K562 (cell line): Measurements from ENCODE around the gene TTC31. TPM values are rescaled to one million over a fixed set of nuclear protein-coding genes. Genes with fewer than 3 reads are reported as not detected.

Source experiments
- BCLAF1 ChIP-seq, 2 experiments: fragments of 450-650 bp in 1 of 2; IDR thresholded peaks; 2 replicates each; pipeline ENCODE4 v1.6.1; 2011 to 2017; ENCODE audit warnings: low read depth in 2 of 2, antibody characterized with exemption in 1 of 2, borderline replicate concordance in 1 of 2, low read length in 1 of 2, mild to moderate bottlenecking in 1 of 2, mixed read lengths in 1 of 2; ENCODE audit not compliant: control insufficient read depth in 1 of 2
- BRF1 ChIP-seq: IDR thresholded peaks from 3 replicates; pipeline ENCODE4 v1.6.1; 2011; ENCODE audit warnings: borderline replicate concordance, mild to moderate bottlenecking; ENCODE audit not compliant: insufficient read length; ENCODE audit errors: extremely low read depth
- HMBOX1 ChIP-seq: sonication (generic); IDR thresholded peaks from 2 replicates; pipeline ENCODE4 v1.6.1; 2016
- JUNB ChIP-seq: fragments of 450-650 bp; formaldehyde crosslinking; conservative IDR thresholded peaks from 2 replicates; pipeline ENCODE4 v1.4.0; 2020; ENCODE audit warnings: mild to moderate bottlenecking
- MBD1 ChIP-seq: fragments of 250-450 bp; sonication (Bioruptor Pico); IDR thresholded peaks from 2 replicates; pipeline ENCODE4 v1.8.0; 2022; ENCODE audit warnings: inconsistent platforms
- MCM3 ChIP-seq: fragments of 450-650 bp; IDR thresholded peaks from 2 replicates; pipeline ENCODE4 v1.6.1; 2016
- MYNN ChIP-seq, 2 experiments: sonication (generic); formaldehyde crosslinking in 1 of 2; IDR thresholded peaks; 2 replicates each; pipeline versions ENCODE4 v1.5.0 to v1.6.1; 2016 to 2020; ENCODE audit warnings: antibody characterized with exemption in 1 of 2, missing genetic modification reagents in 1 of 2
- PHF21A ChIP-seq: fragments of 450-650 bp; IDR thresholded peaks from 2 replicates; pipeline ENCODE4 v1.6.1; 2017; ENCODE audit warnings: low read depth, borderline replicate concordance
- RBFOX2 ChIP-seq: fragments of 200-400 bp; formaldehyde crosslinking; IDR thresholded peaks from 2 replicates; pipeline ENCODE4 v1.6.1; 2017; ENCODE audit warnings: low read depth, mild to moderate bottlenecking, low read length, moderate library complexity
- SAFB ChIP-seq: fragments of 200-400 bp; formaldehyde crosslinking; IDR thresholded peaks from 2 replicates; pipeline ENCODE4 v1.6.1; 2017; ENCODE audit warnings: low read depth, low read length, borderline replicate concordance
- SMAD2 ChIP-seq: fragments of 150-350 bp; IDR thresholded peaks from 2 replicates; pipeline ENCODE4 v1.6.1; 2014; ENCODE audit warnings: low read depth, mild to moderate bottlenecking, low read length
- ZBTB33 ChIP-seq: sonication (generic); formaldehyde crosslinking; IDR thresholded peaks from 2 replicates; pipeline ENCODE4 v1.8.1; 2023; ENCODE audit warnings: mild to moderate bottlenecking, missing genetic modification reagents
- ZFP1 ChIP-seq: fragments of 450-650 bp; formaldehyde crosslinking; IDR thresholded peaks from 2 replicates; pipeline ENCODE4 v1.4.0; 2020; ENCODE audit warnings: mild to moderate bottlenecking, mixed read lengths
- ZNF174 ChIP-seq: fragments of 250-450 bp; sonication (Bioruptor Pico); IDR thresholded peaks from 2 replicates; pipeline ENCODE4 v1.4.0; 2020; ENCODE audit warnings: mild to moderate bottlenecking
- ZNF253 ChIP-seq: fragments of 250-450 bp; sonication (Bioruptor Pico); conservative IDR thresholded peaks from 2 replicates; pipeline ENCODE4 v1.6.1; 2021; ENCODE audit warnings: mild to moderate bottlenecking
- ZNF444 ChIP-seq: fragments of 250-450 bp; sonication (Bioruptor Pico); IDR thresholded peaks from 2 replicates; pipeline ENCODE4 v1.4.0; 2020; ENCODE audit warnings: mild to moderate bottlenecking, moderate library complexity
- ZNF764 ChIP-seq: fragments of 250-450 bp; sonication (Bioruptor Pico); IDR thresholded peaks from 2 replicates; pipeline ENCODE4 v1.4.0; 2020; ENCODE audit warnings: low read depth, mild to moderate bottlenecking, moderate library complexity
- polyA plus RNA-seq, 8 experiments: library from polyadenylated mRNA; depleted of rRNA in 4 of 8; stranded (reverse) in 5 of 8; unstranded in 3 of 8; fragments of >200 nt; fragmentation: Nextera tagmentation in 2 of 8; fragmentation: Illumina TruSeq in 1 of 8; extraction: Ambion mirVana in 2 of 8; extraction: Trizol in 1 of 8; gene quantifications; 2 replicates each; pipeline versions ENCODE4 v1.2.1 to v1.2.3, GENCODE V29; 2011 to 2014; ENCODE audit warnings: inconsistent platforms in 1 of 8, missing spikeins in 1 of 8
- total RNA-seq, 7 experiments: library from RNA; depleted of rRNA in 6 of 7; stranded (reverse); fragments of >200 nt in 6 of 7; fragmentation: Illumina TruSeq in 2 of 7; extraction: Trizol in 2 of 7; gene quantifications; 2 replicates each; pipeline versions ENCODE4 v1.2.1 to v1.2.3, GENCODE V29; 2011 to 2021; ENCODE audit warnings: low replicate concordance in 1 of 7
- TF ChIP-seq, protein P1 (sequence below): fragments of 450-650 bp; conservative IDR thresholded peaks from 2 replicates; pipeline ENCODE4 v1.6.1; 2016; ENCODE audit warnings: missing genetic modification characterization, low read depth, mild to moderate bottlenecking, missing compliant biosample characterization, moderate library complexity

The TTC31 gene
- total and polyA plus RNA-seq, 9 of the 15 experiments (the other 6 are each of a cell fraction or from before 2014, with no cell fraction given) = 4.7 to 30.5 (median 15.9) TPM

DNA sequence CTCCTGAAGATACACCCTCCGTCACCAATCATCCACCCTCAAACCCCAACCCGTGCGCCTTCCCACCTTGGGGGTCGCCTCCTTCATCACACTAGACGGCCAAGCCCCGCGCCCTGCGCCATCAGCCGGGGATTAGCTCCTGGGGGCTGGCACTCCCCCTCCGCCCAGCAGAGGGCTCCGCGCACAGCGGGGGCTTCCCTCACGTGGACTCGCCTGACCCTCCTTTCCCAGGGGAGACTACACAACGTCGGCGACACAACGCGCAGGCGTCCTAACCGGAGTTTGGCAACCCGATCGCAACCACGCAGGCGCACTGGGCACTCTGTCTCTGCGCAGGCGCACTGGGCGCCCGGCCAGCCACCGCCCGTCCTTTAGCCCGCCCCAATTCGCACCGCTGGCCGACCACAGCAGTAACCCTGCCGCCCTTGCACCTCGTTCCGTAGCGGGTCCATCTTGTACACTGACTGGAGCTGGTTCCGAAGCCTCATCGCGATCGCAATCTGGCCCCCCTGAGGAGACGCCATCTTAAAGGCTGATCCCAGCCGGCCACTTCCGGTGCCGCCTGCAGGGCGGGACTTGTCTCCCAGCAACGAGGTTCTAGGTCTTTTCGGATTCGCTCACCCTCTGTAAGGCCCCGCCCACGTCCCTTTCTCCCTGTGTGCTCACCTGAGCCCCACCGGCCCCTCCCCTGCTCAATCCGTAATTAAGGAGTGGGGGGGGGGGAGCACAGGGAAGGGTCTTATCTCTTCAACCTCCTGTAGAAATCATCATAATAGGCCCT lies 24.5 kb downstream of the TTC31 start, which contains the start of gene PCGF1 (continued):
- no peak for TF ChIP-seq MYNN (IDR thresholded peaks at IDR 0.05)
- no peak for TF ChIP-seq MYNN (CRISPR knock-in tag; IDR thresholded peaks at IDR 0.05)
- no peak for TF ChIP-seq ZNF444 (CRISPR knock-in tag)
- no peak for TF ChIP-seq ZFP1 (CRISPR knock-in tag)
- no peak for TF ChIP-seq ZBTB33 (CRISPR knock-in tag)
- no peak for TF ChIP-seq BCLAF1 (IDR thresholded peaks at IDR 0.05; ENCODE audit: borderline replicate concordance in 1 of 2, control insufficient read depth in 1 of 2, low read depth in 2 of 2, low read length in 1 of 2)
- TF ChIP-seq, protein P1, sequence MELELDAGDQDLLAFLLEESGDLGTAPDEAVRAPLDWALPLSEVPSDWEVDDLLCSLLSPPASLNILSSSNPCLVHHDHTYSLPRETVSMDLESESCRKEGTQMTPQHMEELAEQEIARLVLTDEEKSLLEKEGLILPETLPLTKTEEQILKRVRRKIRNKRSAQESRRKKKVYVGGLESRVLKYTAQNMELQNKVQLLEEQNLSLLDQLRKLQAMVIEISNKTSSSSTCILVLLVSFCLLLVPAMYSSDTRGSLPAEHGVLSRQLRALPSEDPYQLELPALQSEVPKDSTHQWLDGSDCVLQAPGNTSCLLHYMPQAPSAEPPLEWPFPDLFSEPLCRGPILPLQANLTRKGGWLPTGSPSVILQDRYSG (tag) = no peak
- peak; percentile 13; the same call in 1 of the 2 replicates for TF ChIP-seq PHF21A
- peak; percentile 81 for TF ChIP-seq RBFOX2
- TF ChIP-seq HMBOX1 = peak; percentile 4; the same call in 1 of the 2 replicates
- no peak for TF ChIP-seq ZNF174 (CRISPR knock-in tag)
- TF ChIP-seq ZNF764 (CRISPR knock-in tag) = 0 out of 2 replicates have a peak, but pooled peaks have one; percentile 14
- TF ChIP-seq MCM3 = no peak
- TF ChIP-seq MBD1 (CRISPR knock-in tag) = no peak
- no peak for TF ChIP-seq ZNF253
- no peak for TF ChIP-seq SAFB
- TF ChIP-seq BRF1 = no peak
- TF ChIP-seq JUNB (CRISPR knock-in tag) = no peak
- TF ChIP-seq SMAD2 = no peak
